PFSK-1 (cell line): ENCODE data around the gene MGLL.

Experiments
- FOXP2 ChIP-seq: optimal IDR thresholded peaks from 2 replicates; pipeline ENCODE3; 2011; ENCODE audit warnings: borderline replicate concordance, control low read depth, inconsistent platforms; ENCODE audit not compliant: insufficient read depth; ENCODE audit errors: extremely low read length, extremely low read depth
- POLR2AphosphoS5 ChIP-seq: IDR thresholded peaks from 2 replicates; pipeline ENCODE4 v1.6.1; 2012; ENCODE audit warnings: low read depth, mild to moderate bottlenecking, control low read depth, low read length, moderate library complexity
- SIN3A ChIP-seq: IDR thresholded peaks from 2 replicates; pipeline ENCODE4 v1.6.1; 2012; ENCODE audit warnings: mild to moderate bottlenecking, low read length, moderate library complexity, borderline replicate concordance; ENCODE audit not compliant: insufficient read depth
- TAF1 ChIP-seq: IDR thresholded peaks from 2 replicates; pipeline ENCODE4 v1.6.1; 2012; ENCODE audit warnings: low read length, control low read depth, borderline replicate concordance; ENCODE audit not compliant: insufficient read depth
- TF ChIP-seq, protein P1 (sequence below), 2 experiments: IDR thresholded peaks; 2 replicates each; pipeline versions ENCODE4 v1.6.1 to v1.8.0; 2011 to 2012; ENCODE audit warnings: low read depth in 2 of 2, low read length in 2 of 2, control low read depth in 1 of 2, inconsistent platforms in 1 of 2, mild to moderate bottlenecking in 1 of 2, moderate library complexity in 1 of 2; ENCODE audit not compliant: insufficient read depth in 1 of 2

The MGLL gene

DNA sequence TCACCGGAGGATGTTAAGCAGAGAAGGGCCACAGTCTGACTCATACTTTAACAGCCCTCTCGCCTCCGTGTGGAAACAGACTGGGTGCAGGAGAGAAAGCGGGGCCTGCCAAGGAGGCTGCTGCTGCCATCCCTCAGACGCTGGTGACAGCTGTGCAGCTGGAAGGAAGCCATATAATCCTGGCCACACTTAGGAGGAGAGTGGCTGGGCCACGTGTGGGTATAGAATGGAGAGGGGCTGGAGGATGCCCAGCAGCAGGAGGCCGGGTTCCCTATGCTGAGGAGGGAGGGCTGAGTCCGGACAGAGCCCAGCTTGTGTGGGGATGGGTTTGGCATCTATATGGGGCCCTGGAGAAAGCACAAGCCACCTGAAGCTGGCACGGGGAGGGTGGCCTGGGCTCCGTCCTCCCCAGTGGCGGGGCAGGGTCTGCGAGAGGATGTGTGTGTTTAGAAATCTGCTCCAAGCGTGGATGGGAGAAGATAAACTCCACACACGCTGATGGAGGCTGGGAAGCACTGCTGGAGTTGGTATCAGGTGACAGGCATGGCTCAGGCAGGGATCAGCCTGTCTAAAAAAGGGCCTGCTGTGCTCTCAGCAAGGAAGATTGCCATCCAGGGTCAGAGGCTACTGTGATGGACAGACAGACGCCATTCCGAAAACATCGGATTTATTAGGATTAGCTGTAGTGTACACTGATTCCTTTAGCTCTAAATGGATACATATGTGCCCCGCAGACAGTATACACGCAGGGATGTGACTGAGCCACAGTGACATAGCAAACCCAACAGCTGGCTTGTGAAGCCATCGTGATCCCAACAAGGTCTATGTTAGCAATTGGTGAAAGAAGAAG is 133.7 kb downstream of the MGLL start:
- TF ChIP-seq POLR2AphosphoS5: no peak
- no peak for TF ChIP-seq TAF1
- no peak for TF ChIP-seq FOXP2
- no peak for TF ChIP-seq SIN3A
- TF ChIP-seq, protein P1, sequence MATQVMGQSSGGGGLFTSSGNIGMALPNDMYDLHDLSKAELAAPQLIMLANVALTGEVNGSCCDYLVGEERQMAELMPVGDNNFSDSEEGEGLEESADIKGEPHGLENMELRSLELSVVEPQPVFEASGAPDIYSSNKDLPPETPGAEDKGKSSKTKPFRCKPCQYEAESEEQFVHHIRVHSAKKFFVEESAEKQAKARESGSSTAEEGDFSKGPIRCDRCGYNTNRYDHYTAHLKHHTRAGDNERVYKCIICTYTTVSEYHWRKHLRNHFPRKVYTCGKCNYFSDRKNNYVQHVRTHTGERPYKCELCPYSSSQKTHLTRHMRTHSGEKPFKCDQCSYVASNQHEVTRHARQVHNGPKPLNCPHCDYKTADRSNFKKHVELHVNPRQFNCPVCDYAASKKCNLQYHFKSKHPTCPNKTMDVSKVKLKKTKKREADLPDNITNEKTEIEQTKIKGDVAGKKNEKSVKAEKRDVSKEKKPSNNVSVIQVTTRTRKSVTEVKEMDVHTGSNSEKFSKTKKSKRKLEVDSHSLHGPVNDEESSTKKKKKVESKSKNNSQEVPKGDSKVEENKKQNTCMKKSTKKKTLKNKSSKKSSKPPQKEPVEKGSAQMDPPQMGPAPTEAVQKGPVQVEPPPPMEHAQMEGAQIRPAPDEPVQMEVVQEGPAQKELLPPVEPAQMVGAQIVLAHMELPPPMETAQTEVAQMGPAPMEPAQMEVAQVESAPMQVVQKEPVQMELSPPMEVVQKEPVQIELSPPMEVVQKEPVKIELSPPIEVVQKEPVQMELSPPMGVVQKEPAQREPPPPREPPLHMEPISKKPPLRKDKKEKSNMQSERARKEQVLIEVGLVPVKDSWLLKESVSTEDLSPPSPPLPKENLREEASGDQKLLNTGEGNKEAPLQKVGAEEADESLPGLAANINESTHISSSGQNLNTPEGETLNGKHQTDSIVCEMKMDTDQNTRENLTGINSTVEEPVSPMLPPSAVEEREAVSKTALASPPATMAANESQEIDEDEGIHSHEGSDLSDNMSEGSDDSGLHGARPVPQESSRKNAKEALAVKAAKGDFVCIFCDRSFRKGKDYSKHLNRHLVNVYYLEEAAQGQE (IDR thresholded peaks at IDR 0.05; ENCODE audit: insufficient read depth in 1 of 2, low read depth in 2 of 2, low read length in 2 of 2): no peak

DNA sequence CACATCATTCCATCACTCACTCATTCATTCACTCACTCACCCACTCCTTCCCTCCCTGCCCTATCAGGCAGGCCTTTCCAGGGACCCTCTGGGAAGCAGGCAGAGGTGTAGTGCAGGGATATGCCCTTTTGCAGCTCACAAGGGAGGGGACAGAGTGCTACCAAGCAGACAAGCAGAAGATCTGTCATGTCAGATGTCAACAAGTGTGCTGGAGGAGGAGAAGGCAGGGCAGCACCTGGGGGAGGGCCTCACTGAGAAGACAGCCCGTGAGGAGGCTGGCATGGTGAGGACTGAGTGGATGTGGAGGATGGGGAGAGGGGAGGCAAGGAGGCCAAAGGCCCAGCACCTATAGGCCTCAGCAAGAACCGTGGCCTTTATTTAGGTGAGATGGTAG is 134.3 kb downstream of the MGLL start:
- TF ChIP-seq, protein P1 (IDR thresholded peaks at IDR 0.05; ENCODE audit: insufficient read depth in 1 of 2, low read depth in 2 of 2, low read length in 2 of 2): no peak
- no peak for TF ChIP-seq TAF1
- TF ChIP-seq POLR2AphosphoS5: no peak
- TF ChIP-seq FOXP2: no peak
- no peak for TF ChIP-seq SIN3A

DNA sequence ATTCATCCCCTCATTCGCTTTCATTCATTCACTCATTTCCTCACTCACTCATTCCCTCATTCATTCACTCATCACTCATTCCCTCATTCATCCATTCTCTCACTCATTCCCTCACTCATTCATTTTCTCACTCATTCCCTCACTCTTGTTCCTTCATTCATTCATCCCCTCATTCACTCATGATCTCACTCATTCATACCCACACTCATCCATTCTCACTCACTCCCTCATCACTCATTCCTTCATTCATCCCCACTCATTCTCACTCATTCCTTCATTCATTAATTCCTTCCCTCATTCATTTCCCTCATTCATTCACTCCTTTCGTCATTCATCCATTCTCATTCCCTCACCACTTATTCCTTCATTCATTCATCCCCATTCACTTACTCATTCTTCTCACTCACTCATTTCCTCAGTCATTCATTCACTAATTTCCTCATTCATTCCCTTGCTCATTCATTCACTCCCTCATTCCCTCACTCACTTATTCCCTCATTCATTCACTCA is 135.0 kb downstream of the MGLL start:
- TF ChIP-seq FOXP2 (no peak), TAF1 (no peak), POLR2AphosphoS5 (no peak), SIN3A (no peak)
- TF ChIP-seq, protein P1 (IDR thresholded peaks at IDR 0.05; ENCODE audit: insufficient read depth in 1 of 2, low read depth in 2 of 2, low read length in 2 of 2): no peak

DNA sequence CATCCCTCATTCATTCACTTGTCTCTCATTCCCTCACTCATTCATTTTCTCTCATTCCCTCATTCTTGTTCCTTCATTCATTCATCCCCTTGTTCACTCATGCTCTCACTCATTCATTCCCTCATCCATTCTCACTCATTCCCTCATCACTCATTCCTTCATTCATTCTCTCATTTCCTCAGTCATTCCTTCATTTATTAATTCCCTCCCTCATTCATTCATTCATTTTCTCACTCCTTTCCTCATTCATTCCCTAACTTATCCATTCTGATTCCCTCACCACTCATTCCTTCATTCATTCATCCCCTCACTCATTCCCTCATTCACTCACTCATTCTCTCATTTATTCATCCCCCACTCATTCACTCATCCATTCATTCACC is 135.8 kb downstream of the MGLL start:
- TF ChIP-seq FOXP2: no peak
- TF ChIP-seq, protein P1 (IDR thresholded peaks at IDR 0.05; ENCODE audit: insufficient read depth in 1 of 2, low read depth in 2 of 2, low read length in 2 of 2): no peak
- TF ChIP-seq SIN3A: no peak
- TF ChIP-seq POLR2AphosphoS5: no peak
- TF ChIP-seq TAF1: no peak
